ENCODE results near the gene NUP98. TPM values are rescaled to one million over a fixed set of nuclear protein-coding genes. Genes with fewer than 3 reads are reported as not detected.

Gene NUP98
- total RNA-seq, 1 experiment from 2014 or later: 114 TPM

GRCh38 chr11:3686751-3687150 is 110.6 kb downstream of the NUP98 start:
- intact Hi-C loops (cut with micrococcal nuclease; ENCODE audit: unreplicated experiment): no loop called here
- DNase-seq: no peak
- no peaks in the 10 kb centered on the region for H3K9me3 Mint-ChIP-seq (ENCODE audit: low read depth, unreplicated experiment)
- peaks cover 60% of the 10 kb centered on the region for H3K36me3 Mint-ChIP-seq (ENCODE audit: insufficient read depth, unreplicated experiment)
- TF ChIP-seq CTCF (IDR thresholded peaks at IDR 0.05; ENCODE audit: unreplicated experiment): no peak
- H3K27ac Mint-ChIP-seq (ENCODE audit: unreplicated experiment): no peak overlapping the region
- no peaks in the 10 kb centered on the region for H3K27me3 Mint-ChIP-seq (ENCODE audit: unreplicated experiment)
- CTCF ChIA-PET: no interaction called here
- H3K4me1 Mint-ChIP-seq (ENCODE audit: low read depth, unreplicated experiment): no peaks in the 10 kb centered on the region
- BruUV-seq (replicated peaks): no TSS peak
- no peak overlapping the region for H3K4me3 Mint-ChIP-seq (ENCODE audit: low read depth, unreplicated experiment)

GRCh38 chr11:3685923-3686322 is 111.4 kb downstream of the NUP98 start:
- BruUV-seq (replicated peaks): no TSS peak
- no peak for DNase-seq
- Mint-ChIP-seq H3K27me3 (ENCODE audit: unreplicated experiment) (no peaks in the 10 kb centered on the region), H3K9me3 (ENCODE audit: low read depth, unreplicated experiment) (no peaks in the 10 kb centered on the region), H3K4me3 (ENCODE audit: low read depth, unreplicated experiment) (no peak overlapping the region), H3K36me3 (ENCODE audit: insufficient read depth, unreplicated experiment) (peaks cover 60% of the 10 kb centered on the region), H3K4me1 (ENCODE audit: low read depth, unreplicated experiment) (no peaks in the 10 kb centered on the region), H3K27ac (ENCODE audit: unreplicated experiment) (no peak overlapping the region)
- intact Hi-C loops (cut with micrococcal nuclease; ENCODE audit: unreplicated experiment): no loop called here
- TF ChIP-seq CTCF (IDR thresholded peaks at IDR 0.05; ENCODE audit: unreplicated experiment): no peak
- CTCF ChIA-PET: no interaction called here

GRCh38 chr11:3684819-3685172 is 112.6 kb downstream of the NUP98 start:
- Mint-ChIP-seq H3K27me3 (ENCODE audit: unreplicated experiment) (no peaks in the 10 kb centered on the region), H3K4me1 (ENCODE audit: low read depth, unreplicated experiment) (no peaks in the 10 kb centered on the region), H3K27ac (ENCODE audit: unreplicated experiment) (no peak overlapping the region), H3K9me3 (ENCODE audit: low read depth, unreplicated experiment) (no peaks in the 10 kb centered on the region), H3K36me3 (ENCODE audit: insufficient read depth, unreplicated experiment) (peaks cover 65% of the 10 kb centered on the region), H3K4me3 (ENCODE audit: low read depth, unreplicated experiment) (no peak overlapping the region)
- CTCF ChIA-PET: interaction anchor here (0.7 kb wide), 1 partner anchor 1243 kb away, joined by 4 read pairs; no protein-coding TSS in a partner anchor
- DNase-seq: no peak
- TF ChIP-seq CTCF (IDR thresholded peaks at IDR 0.05; ENCODE audit: unreplicated experiment): no peak
- intact Hi-C loops (cut with micrococcal nuclease; ENCODE audit: unreplicated experiment): no loop called here
- no TSS peak for BruUV-seq (replicated peaks)

GRCh38 chr11:3684129-3684818 is 113.1 kb downstream of the NUP98 start:
- no peak overlapping the region for H3K27ac Mint-ChIP-seq (ENCODE audit: unreplicated experiment)
- peaks cover 70% of the 10 kb centered on the region for H3K36me3 Mint-ChIP-seq (ENCODE audit: insufficient read depth, unreplicated experiment)
- H3K9me3 Mint-ChIP-seq (ENCODE audit: low read depth, unreplicated experiment): no peaks in the 10 kb centered on the region
- no peak for TF ChIP-seq CTCF (IDR thresholded peaks at IDR 0.05; ENCODE audit: unreplicated experiment)
- no peak for DNase-seq
- CTCF ChIA-PET: interaction anchor here (0.7 kb wide), 1 partner anchor 1243 kb away, joined by 4 read pairs; no protein-coding TSS in a partner anchor
- no peaks in the 10 kb centered on the region for H3K4me1 Mint-ChIP-seq (ENCODE audit: low read depth, unreplicated experiment)
- no peak overlapping the region for H3K4me3 Mint-ChIP-seq (ENCODE audit: low read depth, unreplicated experiment)
- H3K27me3 Mint-ChIP-seq (ENCODE audit: unreplicated experiment): no peaks in the 10 kb centered on the region
- BruUV-seq (replicated peaks): no TSS peak
- intact Hi-C loops (cut with micrococcal nuclease; ENCODE audit: unreplicated experiment): no loop called here
